HCT116 (cell line): ENCODE data around the gene TRIM59. TPM values are rescaled to one million over a fixed set of nuclear protein-coding genes. Genes with fewer than 3 reads are reported as not detected.

Experiments
- ATAC-seq: fragments of 200-7000 bp; cut with Tn5 transposase; 2 replicates; pipeline ENCODE4 v1.9.1; 2020; ENCODE audit warnings: mild to moderate bottlenecking, moderate library complexity
- BruUV-seq: library from RNA; stranded (reverse); fragments of 400-500 nt; replicated peaks from 2 replicates; lab custom pipeline; 2021; lab: Mats Ljungman, UMichigan
- CTCF ChIA-PET: fragments of 300-600 bp; sonication (Branson Sonifier 250); formaldehyde crosslinking; loops from one replicate; lab custom pipeline; 2021; ENCODE audit warnings: antibody characterized with exemption; lab: Charles Lee
- POLR2A ChIA-PET: fragments of 300-600, 350-600 bp; sonication (Branson Sonifier 250); formaldehyde crosslinking; loops from one replicate; lab custom pipeline; 2021; ENCODE audit warnings: antibody characterized with exemption; lab: Charles Lee
- RAD21 ChIA-PET, 2 experiments: fragments of 300-600 bp; sonication (Branson Sonifier 250); formaldehyde crosslinking; loops; one replicate each; lab custom pipeline; 2023; ENCODE audit warnings: low total read pairs in 2 of 2; ENCODE audit not compliant: uncharacterized antibody in 2 of 2, unreplicated experiment in 2 of 2, low non-redundant PET in 1 of 2; lab: Charles Lee
- DNase-seq: peaks from one replicate; pipeline ENCODE4 v3.0.0-alpha.2; 2010; ENCODE audit warnings: low read depth, low spot score
- H2AFZ ChIP-seq: fragments of 200-600 bp; shearing (Covaris generic), sonication (generic); 2 replicates; pipeline ENCODE4 v1.6.1; 2017; ENCODE audit warnings: low read depth, mixed run types, mixed read lengths, antibody characterized with exemption, low read length; ENCODE audit not compliant: poor library complexity, severe bottlenecking
- H3K27ac ChIP-seq: 2 replicates; pipeline ENCODE4 v1.5.1; 2012; ENCODE audit warnings: low read depth, low read length
- H3K27me3 ChIP-seq: fragments of 200-600 bp; sonication (generic); 2 replicates; pipeline ENCODE4 v1.6.1; 2016; ENCODE audit warnings: mixed run types, low read length, mixed read lengths; ENCODE audit not compliant: insufficient read depth
- H3K36me3 ChIP-seq, 2 experiments: fragments of 200-500 bp in 1 of 2; fragments of 200-600 bp in 1 of 2; sonication (Bioruptor generic) in 1 of 2; sonication (generic) in 1 of 2; 2 replicates each; pipeline versions ENCODE4 v1.5.1 to v1.6.1; 2014 to 2016; ENCODE audit warnings: low read length in 2 of 2, inconsistent platforms in 1 of 2, mixed read lengths in 1 of 2, mixed run types in 1 of 2; ENCODE audit not compliant: insufficient read depth in 2 of 2, control insufficient read depth in 1 of 2
- H3K4me1 ChIP-seq, 2 experiments: fragments of 200-600 bp in 1 of 2; sonication (generic) in 1 of 2; 2 replicates each; pipeline versions ENCODE4 v1.5.1 to v1.6.1; 2012 to 2017; ENCODE audit warnings: low read length in 2 of 2, inconsistent platforms in 1 of 2, mild to moderate bottlenecking in 1 of 2, mixed read lengths in 1 of 2, mixed run types in 1 of 2, moderate library complexity in 1 of 2; ENCODE audit not compliant: insufficient read depth in 2 of 2, control insufficient read depth in 1 of 2
- H3K4me2 ChIP-seq: fragments of 200-600 bp; sonication (generic); 2 replicates; pipeline ENCODE4 v1.6.1; 2017; ENCODE audit warnings: mixed run types, low read length, mixed read lengths
- H3K4me3 ChIP-seq, 2 experiments: fragments of 200-600 bp in 1 of 2; sonication (generic) in 1 of 2; replicated peaks in 1 of 2; 2 replicates each; pipeline ENCODE4 v1.5.1; 2011 to 2016; ENCODE audit warnings: low read length in 2 of 2, control low read depth in 1 of 2, low read depth in 1 of 2, mild to moderate bottlenecking in 1 of 2, mixed read lengths in 1 of 2, mixed run types in 1 of 2
- H3K79me2 ChIP-seq: fragments of 200-600 bp; sonication (generic); 2 replicates; pipeline ENCODE4 v1.6.1; 2017; ENCODE audit warnings: mild to moderate bottlenecking, mixed run types, low read length, moderate library complexity, mixed read lengths; ENCODE audit not compliant: insufficient read depth
- H3K9ac ChIP-seq: fragments of 200-600 bp; sonication (generic); 2 replicates; pipeline ENCODE4 v1.6.1; 2016; ENCODE audit warnings: low read length, mixed read lengths
- H3K9me2 ChIP-seq: fragments of 200-600 bp; sonication (generic), shearing (Covaris generic); 2 replicates; pipeline ENCODE4 v1.6.1; 2017; ENCODE audit warnings: mixed run types, mild to moderate bottlenecking, moderate library complexity; ENCODE audit not compliant: insufficient read depth
- H3K9me3 ChIP-seq, 2 experiments: fragments of 200-500 bp in 1 of 2; fragments of 200-600 bp in 1 of 2; sonication (Bioruptor generic) in 1 of 2; sonication (generic) in 1 of 2; 2 replicates each; pipeline ENCODE4 v1.6.1; 2014 to 2017; ENCODE audit warnings: low read length in 2 of 2, mixed read lengths in 2 of 2, inconsistent platforms in 1 of 2, low read depth in 1 of 2, mild to moderate bottlenecking in 1 of 2, mixed run types in 1 of 2, moderate library complexity in 1 of 2; ENCODE audit not compliant: control insufficient read depth in 1 of 2, insufficient read depth in 1 of 2
- H4K20me1 ChIP-seq: fragments of 200-600 bp; sonication (generic), shearing (Covaris generic); 2 replicates; pipeline ENCODE4 v1.6.1; 2017; ENCODE audit warnings: mixed run types, mild to moderate bottlenecking, moderate library complexity; ENCODE audit not compliant: insufficient read depth
- CBX3 ChIP-seq: IDR thresholded peaks from 2 replicates; pipeline ENCODE4 v1.6.1; 2012; ENCODE audit warnings: low read depth
- CEBPB ChIP-seq: IDR thresholded peaks from 2 replicates; pipeline ENCODE4 v1.6.1; 2012; ENCODE audit warnings: low read depth
- EGR1 ChIP-seq: IDR thresholded peaks from 2 replicates; pipeline ENCODE4 v1.6.1; 2012; ENCODE audit warnings: low read depth
- ELF1 ChIP-seq: IDR thresholded peaks from 2 replicates; pipeline ENCODE4 v1.6.1; 2012; ENCODE audit warnings: low read depth, borderline replicate concordance
- EZH2phosphoT487 ChIP-seq: fragments of 200-600 bp; IDR thresholded peaks from 2 replicates; pipeline ENCODE4 v1.6.1; 2018; ENCODE audit warnings: antibody characterized with exemption, borderline replicate concordance
- POLR2A ChIP-seq: IDR thresholded peaks from 2 replicates; pipeline ENCODE4 v1.7.0; 2011; ENCODE audit warnings: borderline replicate concordance; ENCODE audit not compliant: insufficient read depth, insufficient read length; ENCODE audit errors: extremely low read depth
- POLR2AphosphoS5 ChIP-seq: IDR thresholded peaks from 2 replicates; pipeline ENCODE4 v1.6.1; 2011; ENCODE audit warnings: mild to moderate bottlenecking, low read depth, low read length, moderate library complexity
- SP1 ChIP-seq: IDR thresholded peaks from 2 replicates; pipeline ENCODE4 v1.6.1; 2012; ENCODE audit warnings: low read depth
- SRF ChIP-seq: IDR thresholded peaks from 2 replicates; pipeline ENCODE4 v1.6.1; 2012; ENCODE audit warnings: low read depth
- YY1 ChIP-seq: IDR thresholded peaks from 2 replicates; pipeline ENCODE4 v1.6.1; 2011; ENCODE audit warnings: low read length, low read depth, moderate library complexity, mild to moderate bottlenecking; ENCODE audit not compliant: insufficient replicate concordance; ENCODE audit errors: extremely low read depth
- intact Hi-C: fragments of 100-400 bp; cut with micrococcal nuclease; formaldehyde crosslinking; loops from 2 replicates; pipeline ENCODE4 v1.10.0; 2022
- total RNA-seq: library from RNA; stranded (reverse); gene quantifications from one replicate; pipeline ENCODE4 v1.2.1, GENCODE V29; 2021; ENCODE audit not compliant: unreplicated experiment
- TF ChIP-seq, protein P1 (sequence below): IDR thresholded peaks from 2 replicates; pipeline ENCODE4 v1.6.1; 2012
- TF ChIP-seq, protein P2 (sequence below): IDR thresholded peaks from 2 replicates; pipeline ENCODE4 v1.6.1; 2012; ENCODE audit warnings: low read depth

Gene TRIM59
- total RNA-seq, 1 experiment from 2014 or later: 41.6 TPM

DNA sequence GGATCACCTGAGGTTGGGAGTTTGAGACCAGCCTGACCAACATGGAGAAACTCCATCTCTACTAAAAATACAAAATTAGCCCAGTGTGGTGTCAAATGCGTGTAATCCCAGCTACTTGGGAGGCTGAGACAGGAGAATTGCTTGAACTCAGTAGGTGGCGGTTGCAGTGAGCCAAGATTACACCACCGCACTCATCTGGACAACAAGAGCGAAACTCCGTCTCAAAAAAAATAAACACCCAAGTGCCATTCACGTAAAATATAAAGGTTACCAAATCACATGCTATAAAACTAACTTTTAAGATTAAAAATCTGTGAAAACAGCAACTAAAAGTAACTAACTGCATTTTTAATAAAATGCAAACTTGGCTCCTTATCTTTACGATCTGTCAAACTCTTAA lies 8.9 kb downstream of the TRIM59 start:
- H3K27ac ChIP-seq: no peak overlapping the region
- H3K79me2 ChIP-seq: peaks cover 100% of the 10 kb centered on the region
- H3K27me3 ChIP-seq: no peaks in the 10 kb centered on the region
- ATAC-seq: no peak
- intact Hi-C loops: no loop called here
- no peaks in the 10 kb centered on the region for H3K9me3 ChIP-seq
- H4K20me1 ChIP-seq: peaks cover 18% of the 10 kb centered on the region; the same call in 1 of the 2 replicates
- no peaks in the 10 kb centered on the region for H3K9me2 ChIP-seq
- CTCF ChIA-PET: no interaction called here
- no peak overlapping the region for H3K4me3 ChIP-seq
- RAD21 ChIA-PET: no interaction called here
- H3K4me2 ChIP-seq: no peak overlapping the region
- H3K9ac ChIP-seq: no peak overlapping the region
- TF ChIP-seq EZH2phosphoT487: no peak
- TF ChIP-seq CEBPB: no peak
- TF ChIP-seq EGR1: no peak
- no peak for TF ChIP-seq POLR2AphosphoS5
- no peak for TF ChIP-seq CBX3
- no peak for TF ChIP-seq SP1
- no peak for TF ChIP-seq ELF1
- TF ChIP-seq YY1: no peak
- TF ChIP-seq POLR2A: no peak
- TF ChIP-seq, protein P1, sequence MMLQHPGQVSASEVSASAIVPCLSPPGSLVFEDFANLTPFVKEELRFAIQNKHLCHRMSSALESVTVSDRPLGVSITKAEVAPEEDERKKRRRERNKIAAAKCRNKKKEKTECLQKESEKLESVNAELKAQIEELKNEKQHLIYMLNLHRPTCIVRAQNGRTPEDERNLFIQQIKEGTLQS: no peak
- TF ChIP-seq, protein P2, sequence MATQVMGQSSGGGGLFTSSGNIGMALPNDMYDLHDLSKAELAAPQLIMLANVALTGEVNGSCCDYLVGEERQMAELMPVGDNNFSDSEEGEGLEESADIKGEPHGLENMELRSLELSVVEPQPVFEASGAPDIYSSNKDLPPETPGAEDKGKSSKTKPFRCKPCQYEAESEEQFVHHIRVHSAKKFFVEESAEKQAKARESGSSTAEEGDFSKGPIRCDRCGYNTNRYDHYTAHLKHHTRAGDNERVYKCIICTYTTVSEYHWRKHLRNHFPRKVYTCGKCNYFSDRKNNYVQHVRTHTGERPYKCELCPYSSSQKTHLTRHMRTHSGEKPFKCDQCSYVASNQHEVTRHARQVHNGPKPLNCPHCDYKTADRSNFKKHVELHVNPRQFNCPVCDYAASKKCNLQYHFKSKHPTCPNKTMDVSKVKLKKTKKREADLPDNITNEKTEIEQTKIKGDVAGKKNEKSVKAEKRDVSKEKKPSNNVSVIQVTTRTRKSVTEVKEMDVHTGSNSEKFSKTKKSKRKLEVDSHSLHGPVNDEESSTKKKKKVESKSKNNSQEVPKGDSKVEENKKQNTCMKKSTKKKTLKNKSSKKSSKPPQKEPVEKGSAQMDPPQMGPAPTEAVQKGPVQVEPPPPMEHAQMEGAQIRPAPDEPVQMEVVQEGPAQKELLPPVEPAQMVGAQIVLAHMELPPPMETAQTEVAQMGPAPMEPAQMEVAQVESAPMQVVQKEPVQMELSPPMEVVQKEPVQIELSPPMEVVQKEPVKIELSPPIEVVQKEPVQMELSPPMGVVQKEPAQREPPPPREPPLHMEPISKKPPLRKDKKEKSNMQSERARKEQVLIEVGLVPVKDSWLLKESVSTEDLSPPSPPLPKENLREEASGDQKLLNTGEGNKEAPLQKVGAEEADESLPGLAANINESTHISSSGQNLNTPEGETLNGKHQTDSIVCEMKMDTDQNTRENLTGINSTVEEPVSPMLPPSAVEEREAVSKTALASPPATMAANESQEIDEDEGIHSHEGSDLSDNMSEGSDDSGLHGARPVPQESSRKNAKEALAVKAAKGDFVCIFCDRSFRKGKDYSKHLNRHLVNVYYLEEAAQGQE: no peak
- no peak for TF ChIP-seq SRF
- POLR2A ChIA-PET: no interaction called here
- H3K4me1 ChIP-seq: peaks cover 0 to 6% of the 10 kb centered on the region in 2 experiments; a peak in 2 of 4 replicates
- no TSS peak for BruUV-seq
- H2AFZ ChIP-seq: no peak overlapping the region
- DNase-seq: no peak
- peaks cover 2 to 42% of the 10 kb centered on the region in 2 experiments; a peak in 2 of 4 replicates for H3K36me3 ChIP-seq
